Panc1 (cell line): ENCODE data around the gene ZCCHC4.
"Not testable (repeated sequence)": the region's sequence is repeated elsewhere in the genome, so short reads cannot be mapped to it uniquely, and the experiment has no call there.

Experiments
- CTCF ChIP-seq: fragments of 450-650 bp; IDR thresholded peaks from 2 replicates; pipeline ENCODE4 v1.5.1; 2017; ENCODE audit warnings: mild to moderate bottlenecking
- POLR2AphosphoS5 ChIP-seq: IDR thresholded peaks from 2 replicates; pipeline ENCODE4 v1.6.1; 2012; ENCODE audit warnings: mild to moderate bottlenecking, low read depth, low read length, moderate library complexity
- TCF7L2 ChIP-seq: IDR thresholded peaks from 2 replicates; pipeline ENCODE4 v1.6.1; 2011; ENCODE audit warnings: mild to moderate bottlenecking, low read depth, low read length, inconsistent platforms

GRCh38 chr4:25328463-25328862 lies 15.9 kb downstream of the ZCCHC4 start:
- not testable (repeated sequence) for TF ChIP-seq CTCF, TCF7L2, POLR2AphosphoS5
